Prostate gland (tissue), 2 donors: Measurements from ENCODE around the gene MOB3C. TPM values are rescaled to one million over a fixed set of nuclear protein-coding genes. Genes with fewer than 3 reads are reported as not detected.
A peak's percentile ranks its signal among the peaks of the same experiment; 100 is the strongest.

Experiments used
- DNase-seq: peaks from one replicate; pipeline ENCODE4 v3.0.0-alpha.2; 2019; ENCODE audit warnings: low spot score
- H3K27ac ChIP-seq, 2 donors: fragments of 200-600 bp; sonication (generic); 2 replicates each; pipeline ENCODE4 v1.5.1; 2017 to 2019
- H3K27me3 ChIP-seq: fragments of 200-600 bp; sonication (generic); replicated peaks from 2 replicates; pipeline ENCODE4 v1.5.1; 2019; ENCODE audit not compliant: insufficient read depth
- H3K36me3 ChIP-seq, 2 donors: fragments of 200-600 bp; sonication (generic); 1 replicate in 1 of 2; 2 replicates in 1 of 2; pipeline versions ENCODE4 v1.5.1 to v1.8.1; 2017 to 2019
- H3K4me1 ChIP-seq: fragments of 200-600 bp; sonication (generic); replicated peaks from 2 replicates; pipeline ENCODE4 v1.5.1; 2019
- H3K4me3 ChIP-seq, 2 donors: fragments of 200-600 bp; sonication (generic); 2 replicates each; pipeline ENCODE4 v1.5.1; 2017 to 2019
- H3K9me3 ChIP-seq: fragments of 200-600 bp; sonication (generic); 2 replicates; pipeline ENCODE4 v1.5.1; 2017
- CTCF ChIP-seq, 4 experiments: fragments of 200-600 bp in 2 of 4; fragments of 450-650 bp in 2 of 4; sonication (generic) in 2 of 4; IDR thresholded peaks; 1 replicate in 3 of 4; 2 replicates in 1 of 4; pipeline ENCODE4 v1.5.1; 2016 to 2019; ENCODE audit warnings: antibody characterized with exemption in 4 of 4, mild to moderate bottlenecking in 2 of 4, moderate library complexity in 2 of 4
- POLR2A ChIP-seq: fragments of 450-650 bp; IDR thresholded peaks from one replicate; pipeline ENCODE4 v1.6.1; 2016; ENCODE audit warnings: antibody characterized with exemption, mild to moderate bottlenecking
- POLR2AphosphoS5 ChIP-seq: sonication (generic); formaldehyde crosslinking; IDR thresholded peaks from one replicate; pipeline ENCODE4 v1.6.1; 2017; ENCODE audit warnings: antibody characterized with exemption
- WGBS: methylation state at CpG from one replicate; pipeline ENCODE4 v1.1.5; 2018; 5-methylcytosine and 5-hydroxymethylcytosine counted together
- intact Hi-C: fragments of 100-400 bp; cut with DNase I; formaldehyde crosslinking; loops from one replicate; pipeline ENCODE4 v1.14.2; 2022
- total RNA-seq, 2 donors: library from RNA; depleted of rRNA; stranded (reverse); fragments of >200 nt; gene quantifications; one replicate each; pipeline ENCODE4 v1.1.0, GENCODE V29; 2016

The MOB3C gene
- total RNA-seq, 2 donors from 2014 or later: 19.4 to 19.7 TPM

GRCh38 chr1:46605232-46605631, 11.4 kb downstream of the MOB3C start:
- no peak for TF ChIP-seq CTCF (IDR thresholded peaks at IDR 0.05)
- no peak for TF ChIP-seq POLR2A
- no peak for TF ChIP-seq POLR2AphosphoS5
- Histone ChIP-seq H3K4me1 (peaks cover 6% of the 10 kb centered on the region), H3K27me3 (no peaks in the 10 kb centered on the region), H3K36me3 (peaks cover 3 to 6% of the 10 kb centered on the region in 2 donors), H3K4me3 (no peak overlapping the region), H3K9me3 (no peaks in the 10 kb centered on the region), H3K27ac (no peak overlapping the region)
- intact Hi-C loops: no loop called here
- no peak for DNase-seq
- 63% methylated on average over 2 of the region's 2 CpGs for WGBS

GRCh38 chr1:46603858-46604549, 12.6 kb downstream of the MOB3C start, which contains the start of gene MKNK1:
MKNK1 (minus strand) TSS chr1:46604268; CDS start chr1:46583327, 20,941 bp downstream.
- Histone ChIP-seq H3K27me3 (no peaks in the 10 kb centered on the region), H3K4me1 (peaks cover 6% of the 10 kb centered on the region), H3K4me3 (peak within 1 kb of the TSS; percentile 81 to 85), H3K9me3 (no peaks in the 10 kb centered on the region), H3K36me3 (no peaks in the 10 kb centered on the region), H3K27ac (peak within 1 kb of the TSS; percentile 75)
- WGBS: under 1% methylated on average over 44 of the region's 53 CpGs
- peak; percentile 97 for DNase-seq
- TF ChIP-seq POLR2A (peak; percentile 98), POLR2AphosphoS5 (peak; percentile 99), CTCF (IDR thresholded peaks at IDR 0.05) (peak in 1 of 4 experiments; percentile 33)
- intact Hi-C loops: loop anchor here (5.0 kb wide), 3 partner anchors 68 to 113 kb away; partner anchors contain the start of genes EFCAB14 and TEX38

GRCh38 chr1:46603481-46603857, 13.1 kb downstream of the MOB3C start:
- Histone ChIP-seq H3K27ac (peak overlapping the region; percentile 75), H3K4me1 (peaks cover 6% of the 10 kb centered on the region), H3K27me3 (no peaks in the 10 kb centered on the region), H3K9me3 (no peaks in the 10 kb centered on the region), H3K36me3 (no peaks in the 10 kb centered on the region), H3K4me3 (peak overlapping the region; percentile 81 to 85)
- TF ChIP-seq POLR2A (no peak), POLR2AphosphoS5 (no peak), CTCF (IDR thresholded peaks at IDR 0.05) (no peak)
- intact Hi-C loops: loop anchor here (5.0 kb wide), 3 partner anchors 69 to 114 kb away; partner anchors contain the start of genes EFCAB14 and TEX38
- 0% methylated on average over 2 of the region's 2 CpGs for WGBS
- no peak for DNase-seq

GRCh38 chr1:46601257-46602007, 15.2 kb downstream of the MOB3C start:
- no peak overlapping the region for H3K27ac ChIP-seq
- H3K4me1 ChIP-seq: peaks cover 6% of the 10 kb centered on the region
- WGBS: 68% methylated on average over 3 of the region's 3 CpGs
- no peaks in the 10 kb centered on the region for H3K27me3 ChIP-seq
- TF ChIP-seq POLR2A: no peak
- no peak for TF ChIP-seq CTCF (IDR thresholded peaks at IDR 0.05)
- TF ChIP-seq POLR2AphosphoS5: no peak
- H3K9me3 ChIP-seq: no peaks in the 10 kb centered on the region
- H3K36me3 ChIP-seq: no peaks in the 10 kb centered on the region
- H3K4me3 ChIP-seq: no peak overlapping the region
- intact Hi-C loops: loop anchor here (5.0 kb wide), 3 partner anchors 69 to 116 kb away; partner anchors contain the start of genes EFCAB14 and TEX38
- DNase-seq: no peak
